SK-N-MC (cell line): ENCODE data around the gene MOAP1.

Experiments used
- EZH2 ChIP-seq: fragments of 200-600 bp; sonication (generic); IDR thresholded peaks from one replicate; pipeline ENCODE4 v1.6.1; 2017; ENCODE audit warnings: antibody characterized with exemption
- FOXP2 ChIP-seq: optimal IDR thresholded peaks from 2 replicates; pipeline ENCODE3; 2011; ENCODE audit warnings: mild to moderate bottlenecking, moderate library complexity; ENCODE audit not compliant: insufficient read depth; ENCODE audit errors: extremely low read length, control extremely low read depth
- POLR2AphosphoS5 ChIP-seq: IDR thresholded peaks from 2 replicates; pipeline ENCODE4 v1.6.1; 2012; ENCODE audit warnings: mild to moderate bottlenecking, low read depth, low read length, borderline replicate concordance

GRCh38 chr14:93201155-93201704 is 16.5 kb upstream of the MOAP1 start:
- TF ChIP-seq POLR2AphosphoS5 = no peak
- no peak for TF ChIP-seq EZH2
- TF ChIP-seq FOXP2 = no peak
